ENCODE data around the gene ZFYVE28. TPM values are rescaled to one million over a fixed set of nuclear protein-coding genes. Genes with fewer than 3 reads are reported as not detected.
A peak's percentile ranks its signal among the peaks of the same experiment; 100 is the strongest.

The ZFYVE28 gene
- total RNA-seq, 1 donor from 2014 or later = 16.6 TPM

DNA sequence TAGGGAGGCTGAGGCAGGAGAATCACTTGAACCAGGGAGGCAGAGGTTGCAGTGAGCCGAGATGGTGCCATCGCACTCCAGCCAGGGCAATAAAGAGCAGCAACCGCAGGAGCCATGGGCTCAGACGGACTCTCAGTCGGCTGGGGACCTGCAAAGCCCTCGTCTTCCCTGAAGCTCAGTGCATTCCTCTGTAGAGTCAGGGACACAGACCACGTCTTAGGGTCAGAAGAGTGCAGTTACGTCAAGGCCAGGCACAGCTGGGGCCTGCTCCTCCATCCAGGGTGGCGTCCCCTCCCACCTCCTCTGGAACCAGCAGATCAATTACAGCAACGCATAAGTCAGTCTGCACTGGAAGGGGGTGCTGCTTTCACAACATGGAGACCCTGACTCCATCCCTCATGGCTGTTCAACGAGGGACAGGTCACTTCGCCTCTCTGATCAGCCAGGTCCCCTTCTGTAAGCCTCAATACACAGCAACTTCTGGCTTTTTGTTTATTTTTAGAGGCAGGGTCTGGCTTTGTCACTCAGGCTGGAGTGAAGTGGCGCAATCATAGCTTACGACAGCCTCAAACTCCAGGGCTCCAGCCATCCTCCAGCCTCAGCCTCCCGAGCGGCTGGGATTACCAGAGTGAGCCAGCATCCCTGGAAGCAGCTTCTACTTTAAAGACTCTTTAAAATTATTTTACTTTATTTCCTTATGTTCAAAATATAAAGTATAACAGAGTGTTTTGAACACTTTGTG lies 76.4 kb downstream of the ZFYVE28 start:
- H3K4me3 ChIP-seq = no peak overlapping the region
- no peaks in the 10 kb centered on the region for H3K27me3 ChIP-seq
- no peaks in the 10 kb centered on the region for H3K9me3 ChIP-seq
- H3K4me1 ChIP-seq = no peaks in the 10 kb centered on the region
- intact Hi-C loops (cut with DNase I) = no loop called here
- DNase-seq (peak; percentile 25), ATAC-seq (no peak)
- no peak overlapping the region for H3K27ac ChIP-seq
- TF ChIP-seq, protein P1, sequence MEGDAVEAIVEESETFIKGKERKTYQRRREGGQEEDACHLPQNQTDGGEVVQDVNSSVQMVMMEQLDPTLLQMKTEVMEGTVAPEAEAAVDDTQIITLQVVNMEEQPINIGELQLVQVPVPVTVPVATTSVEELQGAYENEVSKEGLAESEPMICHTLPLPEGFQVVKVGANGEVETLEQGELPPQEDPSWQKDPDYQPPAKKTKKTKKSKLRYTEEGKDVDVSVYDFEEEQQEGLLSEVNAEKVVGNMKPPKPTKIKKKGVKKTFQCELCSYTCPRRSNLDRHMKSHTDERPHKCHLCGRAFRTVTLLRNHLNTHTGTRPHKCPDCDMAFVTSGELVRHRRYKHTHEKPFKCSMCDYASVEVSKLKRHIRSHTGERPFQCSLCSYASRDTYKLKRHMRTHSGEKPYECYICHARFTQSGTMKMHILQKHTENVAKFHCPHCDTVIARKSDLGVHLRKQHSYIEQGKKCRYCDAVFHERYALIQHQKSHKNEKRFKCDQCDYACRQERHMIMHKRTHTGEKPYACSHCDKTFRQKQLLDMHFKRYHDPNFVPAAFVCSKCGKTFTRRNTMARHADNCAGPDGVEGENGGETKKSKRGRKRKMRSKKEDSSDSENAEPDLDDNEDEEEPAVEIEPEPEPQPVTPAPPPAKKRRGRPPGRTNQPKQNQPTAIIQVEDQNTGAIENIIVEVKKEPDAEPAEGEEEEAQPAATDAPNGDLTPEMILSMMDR (IDR thresholded peaks at IDR 0.05) = no peak
- no peaks in the 10 kb centered on the region for H3K36me3 ChIP-seq

DNA sequence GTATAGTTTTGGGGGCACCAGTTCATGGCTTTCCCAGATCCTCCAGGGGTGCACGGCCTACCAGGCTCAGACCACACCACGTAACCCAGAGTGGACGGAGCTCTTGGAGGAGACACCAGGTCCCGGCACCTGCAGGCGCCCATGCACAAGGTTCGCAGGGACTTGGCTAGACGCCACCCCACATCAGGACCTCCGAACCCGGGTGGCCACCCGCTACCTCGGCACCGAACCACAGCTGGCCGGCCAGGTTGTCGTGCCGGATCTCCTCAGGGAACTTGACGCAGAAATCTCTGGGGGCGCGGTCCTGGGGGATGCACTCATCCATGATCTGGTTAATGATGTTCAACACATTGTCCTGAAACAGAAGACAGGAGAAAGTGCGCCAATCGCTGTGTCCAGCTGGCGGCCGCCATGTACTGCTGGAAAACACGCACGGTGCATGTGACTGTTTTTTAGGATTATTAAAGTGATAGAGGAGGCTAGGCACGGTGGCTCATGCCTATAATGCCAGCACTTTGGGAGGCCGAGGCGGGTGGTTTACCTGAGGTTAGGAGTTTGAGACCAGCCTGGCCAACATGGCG lies 77.1 kb downstream of the ZFYVE28 start:
- H3K27me3 ChIP-seq = no peaks in the 10 kb centered on the region
- no peaks in the 10 kb centered on the region for H3K9me3 ChIP-seq
- TF ChIP-seq, protein P1 (IDR thresholded peaks at IDR 0.05) = no peak
- H3K36me3 ChIP-seq = no peaks in the 10 kb centered on the region
- no peak for ATAC-seq
- H3K27ac ChIP-seq = no peak overlapping the region
- no peaks in the 10 kb centered on the region for H3K4me1 ChIP-seq
- no peak overlapping the region for H3K4me3 ChIP-seq
- DNase-seq = peak; percentile 58
- intact Hi-C loops (cut with DNase I) = no loop called here

DNA sequence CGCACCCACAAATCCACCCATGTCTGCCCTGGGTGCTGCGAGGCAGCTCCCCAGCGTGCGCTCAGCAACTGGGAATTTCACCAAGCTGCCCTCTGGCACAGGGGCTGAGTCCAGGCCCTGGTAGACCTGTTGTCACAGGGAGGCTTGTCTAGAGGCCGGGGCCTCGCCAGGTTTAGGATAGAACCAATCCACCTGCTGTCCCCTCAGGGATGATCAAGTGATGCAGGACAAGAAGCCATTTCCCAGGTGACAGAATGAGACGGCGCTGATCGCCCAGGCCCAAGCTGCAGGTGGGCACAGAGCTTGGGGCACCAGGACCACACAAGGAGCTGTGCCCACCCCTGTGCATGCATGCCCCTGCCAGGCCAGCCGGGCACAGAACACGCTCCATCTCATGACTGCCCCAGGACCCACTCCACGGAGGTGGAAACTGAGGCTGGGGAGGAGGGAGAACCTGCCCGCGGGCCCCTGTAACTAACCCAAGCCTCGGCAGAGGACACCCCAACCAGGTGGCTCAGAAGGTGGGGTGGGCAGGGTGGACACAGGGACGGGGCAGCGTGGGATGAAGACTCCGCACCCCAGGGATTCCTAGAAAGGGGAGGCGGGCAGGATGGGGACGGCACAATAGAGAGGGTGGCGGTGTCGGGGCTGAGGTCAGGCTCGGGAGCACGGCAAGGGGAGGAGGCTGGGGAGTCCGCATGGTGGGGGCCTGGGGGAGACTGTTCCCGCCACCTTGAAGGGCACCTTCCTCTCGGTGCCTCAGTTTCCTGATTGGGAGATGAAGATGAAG lies 78.0 kb downstream of the ZFYVE28 start:
- intact Hi-C loops (cut with DNase I) = no loop called here
- ATAC-seq = no peak
- TF ChIP-seq, protein P1 (IDR thresholded peaks at IDR 0.05) = no peak
- H3K4me3 ChIP-seq = no peak overlapping the region
- H3K36me3 ChIP-seq = no peaks in the 10 kb centered on the region
- no peak overlapping the region for H3K27ac ChIP-seq
- H3K27me3 ChIP-seq = no peaks in the 10 kb centered on the region
- DNase-seq = peak; percentile 49
- no peaks in the 10 kb centered on the region for H3K4me1 ChIP-seq
- no peaks in the 10 kb centered on the region for H3K9me3 ChIP-seq

DNA sequence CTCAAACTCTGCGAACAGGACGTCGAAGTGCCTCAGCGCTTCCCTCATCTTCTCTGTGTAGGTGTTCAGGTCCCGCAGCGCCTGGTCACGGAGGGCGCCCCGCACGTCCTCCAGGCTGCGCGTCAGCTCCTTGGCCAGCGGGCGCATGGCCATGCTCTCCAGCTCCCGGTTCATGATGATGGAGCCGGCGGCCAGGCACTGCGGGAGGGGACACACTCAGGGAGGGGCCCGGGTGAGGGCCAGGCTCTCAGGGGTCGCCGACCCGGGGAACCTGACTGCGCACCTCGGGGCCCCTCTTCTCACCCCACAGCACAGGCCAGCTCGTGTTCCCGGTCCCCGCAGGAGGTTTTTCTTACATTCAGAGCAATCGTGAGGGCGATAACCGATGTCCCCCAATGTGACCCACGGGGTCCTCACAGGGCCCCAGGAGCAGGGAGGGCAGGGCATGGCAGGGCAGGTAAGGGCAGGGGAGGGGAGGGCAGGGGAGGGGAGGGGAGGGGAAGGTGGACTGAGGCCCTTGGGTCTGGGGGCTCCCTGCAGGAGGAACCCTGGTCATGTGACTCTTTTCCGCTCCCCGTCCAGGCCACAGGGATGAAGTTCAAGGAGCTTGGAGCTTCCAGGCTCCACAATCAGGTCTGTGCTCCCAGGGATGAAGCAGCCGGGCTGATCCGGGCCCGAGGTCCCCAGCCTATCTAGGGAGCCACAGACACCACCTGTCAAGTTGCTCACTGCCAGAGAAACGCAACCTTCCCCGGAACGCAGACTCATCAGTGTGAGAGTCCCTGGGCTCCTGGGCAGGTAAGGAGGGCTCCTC lies 78.8 kb downstream of the ZFYVE28 start:
- no peaks in the 10 kb centered on the region for H3K27me3 ChIP-seq
- no peaks in the 10 kb centered on the region for H3K9me3 ChIP-seq
- DNase-seq (peak; percentile 40), ATAC-seq (no peak)
- H3K27ac ChIP-seq = no peak overlapping the region
- H3K36me3 ChIP-seq = no peaks in the 10 kb centered on the region
- no peaks in the 10 kb centered on the region for H3K4me1 ChIP-seq
- TF ChIP-seq, protein P1 (IDR thresholded peaks at IDR 0.05) = no peak
- intact Hi-C loops (cut with DNase I) = no loop called here
- H3K4me3 ChIP-seq = no peak overlapping the region

DNA sequence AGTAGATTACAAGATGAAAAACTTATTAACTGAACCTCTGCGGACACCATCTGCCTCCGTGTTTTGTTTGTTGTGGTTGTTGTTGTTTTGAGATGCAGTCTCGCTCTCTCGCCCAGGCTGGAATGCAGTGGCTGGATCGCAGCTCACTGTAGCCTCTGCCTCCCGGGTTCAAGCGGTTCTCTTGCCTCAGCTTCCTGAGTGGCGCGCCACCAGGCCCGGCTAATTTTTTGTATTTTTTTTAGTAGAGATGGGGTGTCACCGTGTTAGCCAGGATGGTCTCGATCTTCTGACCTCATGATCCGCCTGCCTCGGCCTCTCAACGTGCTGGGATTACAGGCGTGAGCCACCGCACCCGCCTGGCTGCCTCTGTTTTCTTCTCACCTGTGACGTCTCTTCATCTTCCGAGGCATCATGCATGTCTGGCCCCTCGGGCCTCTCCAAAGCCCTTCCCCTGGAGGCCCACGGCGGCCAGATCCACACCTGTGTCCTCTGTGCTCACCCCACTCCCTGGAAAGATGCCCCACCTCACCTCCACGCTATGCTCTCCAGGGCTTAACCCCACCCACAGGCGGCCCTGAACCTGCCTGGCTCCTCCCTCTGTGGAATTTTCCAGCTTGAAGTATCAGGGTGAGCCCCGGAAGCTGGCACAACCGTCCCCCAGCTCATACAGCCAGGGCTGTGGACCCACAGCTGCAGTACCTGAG lies 79.5 kb downstream of the ZFYVE28 start:
- Histone ChIP-seq H3K27me3 (no peaks in the 10 kb centered on the region), H3K4me1 (no peaks in the 10 kb centered on the region), H3K36me3 (no peaks in the 10 kb centered on the region), H3K27ac (no peak overlapping the region), H3K9me3 (no peaks in the 10 kb centered on the region), H3K4me3 (no peak overlapping the region)
- intact Hi-C loops (cut with DNase I) = no loop called here
- ATAC-seq (no peak), DNase-seq (no peak)
- TF ChIP-seq, protein P1 (IDR thresholded peaks at IDR 0.05) = no peak
